CD4-positive, alpha-beta T cell treated with Interleukin-21 for 1 hour (primary cell): ENCODE results near the gene OR2AJ1.

Source experiments
- DNase-seq: peaks from one replicate; pipeline ENCODE4 v3.0.0-alpha.2; 2020

Gene OR2AJ1

GRCh38 chr1:247924868-247925267 is at the start of gene OR2AJ1:
TSS of gene OR2AJ1 (plus strand) at chr1:247924889. CDS start at chr1:247933769, 8,880 bp downstream.
- DNase-seq, result no peak

GRCh38 chr1:247883346-247883745 is 41.3 kb upstream of the OR2AJ1 start:
- DNase-seq, result no peak

GRCh38 chr1:247884797-247885413 is 39.8 kb upstream of the OR2AJ1 start:
- no peak for DNase-seq

- no peak for DNase-seq
Observed at GRCh38 chr1:247895163-247895637, 29.5 kb upstream of the OR2AJ1 start, which contains the start of gene OR2W3. TSS of gene OR2W3 (plus strand) at chr1:247895587. CDS start at chr1:247895587, 0 bp downstream.

- no peak for DNase-seq
Observed at GRCh38 chr1:247895976-247896375, 28.7 kb upstream of the OR2AJ1 start.

GRCh38 chr1:247904122-247904521 is 20.6 kb upstream of the OR2AJ1 start:
- DNase-seq, result no peak

GRCh38 chr1:247905181-247905580 is 19.5 kb upstream of the OR2AJ1 start:
- DNase-seq, result no peak

GRCh38 chr1:247905910-247906503 is 18.7 kb upstream of the OR2AJ1 start:
- DNase-seq, result no peak

GRCh38 chr1:247906504-247907047 is 18.1 kb upstream of the OR2AJ1 start:
- peak; percentile 32 for DNase-seq

GRCh38 chr1:247908766-247909165 is 15.9 kb upstream of the OR2AJ1 start:
- DNase-seq, result no peak

GRCh38 chr1:247913786-247914185 is 10.9 kb upstream of the OR2AJ1 start:
- DNase-seq, result no peak

- DNase-seq, result no peak
Observed at GRCh38 chr1:247914941-247915662, 9.6 kb upstream of the OR2AJ1 start.

- DNase-seq, result no peak
Observed at GRCh38 chr1:247919952-247920351, 4.7 kb upstream of the OR2AJ1 start, which contains the start of gene OR2T8. TSS of gene OR2T8 (plus strand) at chr1:247920252. CDS start at chr1:247921018, 766 bp downstream.

GRCh38 chr1:247923941-247924340 is 748 bp upstream of the OR2AJ1 start:
- no peak for DNase-seq

GRCh38 chr1:247933989-247934388 is 9.3 kb downstream of the OR2AJ1 start:
- no peak for DNase-seq

GRCh38 chr1:247935781-247936180 is 11.1 kb downstream of the OR2AJ1 start:
- DNase-seq, result no peak

- no peak for DNase-seq
Observed at GRCh38 chr1:247936415-247936814, 11.7 kb downstream of the OR2AJ1 start.

GRCh38 chr1:247936965-247937734 is 12.5 kb downstream of the OR2AJ1 start:
- peak; percentile 87 for DNase-seq

GRCh38 chr1:247942624-247943023 is 17.9 kb downstream of the OR2AJ1 start:
- no peak for DNase-seq

- no peak for DNase-seq
Observed at GRCh38 chr1:247948558-247948957, 23.9 kb downstream of the OR2AJ1 start, which contains the start of gene OR2L8. TSS of gene OR2L8 (plus strand) at chr1:247948858. CDS start at chr1:247948858, 0 bp downstream.

GRCh38 chr1:247953408-247953807 is 28.7 kb downstream of the OR2AJ1 start:
- no peak for DNase-seq

- DNase-seq, result no peak
Observed at GRCh38 chr1:247961791-247962190, 37.1 kb downstream of the OR2AJ1 start.
